ENCODE data around the gene C1orf174. TPM values are rescaled to one million over a fixed set of nuclear protein-coding genes. Genes with fewer than 3 reads are reported as not detected.
"Not testable (repeated sequence)": the region's sequence is repeated elsewhere in the genome, so short reads cannot be mapped to it uniquely, and the experiment has no call there.

The C1orf174 gene
- total and polyA plus RNA-seq, 12 donors: 7.5 to 13.4 (median 10.9) TPM

- H3K4me3 ChIP-seq: no peak overlapping the region
- intact Hi-C loops (cut with DNase I): no loop called here
- H3K27me3 ChIP-seq: peaks cover 0 to 69% (median 52%) of the 10 kb centered on the region in 7 donors
- H3K4me1 ChIP-seq: no peaks in the 10 kb centered on the region
- no peak overlapping the region for H3K27ac ChIP-seq
- no peak for TF ChIP-seq CTCF (IDR thresholded peaks at IDR 0.05)
- ATAC-seq (no peak), DNase-seq (no peak)
- WGBS, 2 donors: 79 to 88% methylated on average over 6 of the region's 6 CpGs
- no peaks in the 10 kb centered on the region for H3K36me3 ChIP-seq
- H3K9me3 ChIP-seq: no peaks in the 10 kb centered on the region
Measured at GRCh38 chr1:3922201-3922725, 22.2 kb upstream of the C1orf174 start.

GRCh38 chr1:3921765-3922164 is 21.7 kb upstream of the C1orf174 start:
- intact Hi-C loops (cut with DNase I): no loop called here
- Histone ChIP-seq H3K27me3 (peaks cover 0 to 74% (median 57%) of the 10 kb centered on the region in 7 donors), H3K4me3 (no peak overlapping the region), H3K36me3 (no peaks in the 10 kb centered on the region), H3K4me1 (no peaks in the 10 kb centered on the region), H3K9me3 (no peaks in the 10 kb centered on the region), H3K27ac (no peak overlapping the region)
- ATAC-seq (no peak), DNase-seq (no peak)
- no peak for TF ChIP-seq CTCF (IDR thresholded peaks at IDR 0.05)
- 72 to 73% methylated on average over 8 of the region's 8 CpGs for WGBS, 2 donors

- 64 to 74% methylated on average over 5 of the region's 5 CpGs for WGBS, 2 donors
- intact Hi-C loops (cut with DNase I): loop anchor here in 3 of 10 donors (10.0 kb wide), 4 partner anchors 735 to 1825 kb away; partner anchors contain the start of gene AJAP1 (in 1 of the 3)
- no peaks in the 10 kb centered on the region for H3K36me3 ChIP-seq
- H3K4me3 ChIP-seq: no peak overlapping the region
- DNase-seq (no peak), ATAC-seq (no peak)
- H3K27ac ChIP-seq: no peak overlapping the region
- no peaks in the 10 kb centered on the region for H3K4me1 ChIP-seq
- peaks cover 0 to 65% (median 47%) of the 10 kb centered on the region in 7 donors for H3K27me3 ChIP-seq
- TF ChIP-seq CTCF (IDR thresholded peaks at IDR 0.05): no peak
- no peaks in the 10 kb centered on the region for H3K9me3 ChIP-seq
Measured at GRCh38 chr1:3919706-3920105, 19.6 kb upstream of the C1orf174 start.

DNA sequence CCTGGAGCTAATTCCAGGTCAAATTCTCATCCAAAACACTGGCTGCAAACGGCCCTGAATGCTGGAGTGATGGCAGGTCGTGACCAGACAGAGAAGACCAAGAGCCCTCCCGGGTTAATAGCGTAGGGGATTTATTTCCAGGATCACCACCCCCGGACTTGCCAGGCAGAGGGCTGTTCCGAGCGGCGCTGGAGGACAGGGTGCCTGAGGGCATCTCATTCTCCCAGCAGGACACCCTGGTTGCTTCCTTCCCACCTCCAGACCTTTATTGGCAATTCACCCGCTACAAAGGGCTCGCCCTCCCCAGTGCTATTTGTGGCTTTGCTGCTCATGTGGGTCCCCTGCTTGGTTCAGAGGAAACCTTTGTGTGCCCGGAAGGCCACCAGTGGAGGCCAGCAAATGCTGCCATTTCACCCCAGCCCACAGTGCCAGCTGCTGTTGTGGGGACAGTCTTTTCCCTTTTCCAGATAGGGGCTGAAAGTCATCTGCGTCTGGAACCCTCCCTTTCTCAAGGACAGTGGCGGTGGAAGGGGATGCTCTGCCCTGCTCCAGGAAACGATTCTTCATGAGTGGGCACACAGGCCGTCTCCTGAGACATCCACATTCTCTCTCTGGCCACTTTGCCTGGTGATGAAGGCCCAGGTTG is 19.0 kb upstream of the C1orf174 start:
- Histone ChIP-seq H3K27me3 (peaks cover 0 to 61% (median 41%) of the 10 kb centered on the region in 7 donors), H3K27ac (no peak overlapping the region), H3K4me3 (no peak overlapping the region), H3K36me3 (no peaks in the 10 kb centered on the region), H3K9me3 (no peaks in the 10 kb centered on the region), H3K4me1 (no peaks in the 10 kb centered on the region)
- WGBS, 2 donors: 80 to 81% methylated on average over 15 of the region's 15 CpGs
- DNase-seq (no peak), ATAC-seq (no peak)
- intact Hi-C loops (cut with DNase I): loop anchor here in 3 of 10 donors (10.0 kb wide), 4 partner anchors 736 to 1826 kb away; partner anchors contain the start of gene AJAP1 (in 1 of the 3)
- TF ChIP-seq CTCF (IDR thresholded peaks at IDR 0.05): no peak

DNA sequence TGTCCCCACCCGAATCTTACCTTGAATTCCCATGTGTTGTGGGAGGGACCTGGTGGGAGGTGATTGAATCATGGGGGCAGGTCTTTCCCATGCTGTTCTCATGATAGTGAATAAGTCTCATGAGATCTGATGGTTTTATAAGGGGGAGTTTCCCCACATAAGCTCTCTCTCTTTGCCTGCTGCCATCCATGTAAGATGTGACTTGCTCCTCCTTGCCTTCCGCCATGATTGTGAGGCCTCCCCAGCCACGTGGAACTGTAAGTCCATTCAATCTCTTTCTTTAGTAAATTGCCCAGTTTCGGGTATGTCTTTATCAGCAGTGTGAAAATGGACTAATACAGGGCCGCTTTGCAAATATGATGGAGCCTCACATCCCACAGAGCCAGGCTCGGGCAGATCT is 18.3 kb upstream of the C1orf174 start:
- peaks cover 0 to 56% (median 37%) of the 10 kb centered on the region in 7 donors for H3K27me3 ChIP-seq

More for the DNA sequence above, 18.3 kb upstream of the C1orf174 start:
- intact Hi-C loops (cut with DNase I): loop anchor here in 3 of 10 donors (10.0 kb wide), 4 partner anchors 736 to 1826 kb away; partner anchors contain the start of gene AJAP1 (in 1 of the 3)
- not testable (repeated sequence) for H3K4me3 ChIP-seq, H3K27ac ChIP-seq, H3K36me3 ChIP-seq, H3K4me1 ChIP-seq, ATAC-seq, DNase-seq, H3K9me3 ChIP-seq
- WGBS, 2 donors: 75 to 81% methylated on average over 6 of the region's 6 CpGs

All from heart right ventricle (tissue), 16 donors.